WTC11 (cell line): ENCODE data around the gene CACNA1B. TPM values are rescaled to one million over a fixed set of nuclear protein-coding genes. Genes with fewer than 3 reads are reported as not detected.

Source experiments
- ATAC-seq: fragments of 200-7000 bp; cut with Tn5 transposase; 2 replicates; pipeline ENCODE4 v1.10.0; 2021; ENCODE audit warnings: mild to moderate bottlenecking, moderate library complexity
- CTCF ChIA-PET: fragments of 300-600 bp; sonication (Branson Sonifier 250); formaldehyde crosslinking; loops from one replicate; lab custom pipeline; 2021; ENCODE audit warnings: antibody characterized with exemption; lab: Charles Lee
- POLR2A ChIA-PET: fragments of 350-600 bp; sonication (Branson Sonifier 250); formaldehyde crosslinking; loops from one replicate; lab custom pipeline; 2021; ENCODE audit warnings: antibody characterized with exemption; lab: Charles Lee
- DNase-seq: peaks from one replicate; pipeline ENCODE4 v3.0.0; 2021; ENCODE audit warnings: low spot score
- H3K27ac Mint-ChIP-seq: 2 replicates; pipeline ENCODE4 v1.8.0; 2021; ENCODE audit warnings: mixed read lengths
- H3K27me3 Mint-ChIP-seq: 2 replicates; pipeline ENCODE4 v1.8.0; 2021; ENCODE audit warnings: low read depth, mild to moderate bottlenecking, moderate library complexity, mixed read lengths
- H3K36me3 Mint-ChIP-seq: 2 replicates; pipeline ENCODE4 v1.8.0; 2021; ENCODE audit warnings: mixed read lengths
- H3K4me1 Mint-ChIP-seq: 2 replicates; pipeline ENCODE4 v1.8.0; 2022; ENCODE audit warnings: mixed read lengths
- H3K4me3 Mint-ChIP-seq: 2 replicates; pipeline ENCODE4 v1.8.0; 2021; ENCODE audit warnings: mild to moderate bottlenecking, moderate library complexity, mixed read lengths
- H3K9me3 Mint-ChIP-seq: 2 replicates; pipeline ENCODE4 v1.8.0; 2021; ENCODE audit warnings: mixed read lengths
- CREB1 ChIP-seq: sonication (generic); formaldehyde crosslinking; IDR thresholded peaks from 2 replicates; pipeline ENCODE4 v1.8.0; 2023; ENCODE audit warnings: mild to moderate bottlenecking, missing genetic modification reagents
- ELF4 ChIP-seq: sonication (generic); formaldehyde crosslinking; IDR thresholded peaks from 2 replicates; pipeline ENCODE4 v1.8.1; 2022; ENCODE audit warnings: low read depth, mild to moderate bottlenecking, moderate library complexity, missing genetic modification reagents
- ETV6 ChIP-seq: sonication (generic); formaldehyde crosslinking; IDR thresholded peaks from 2 replicates; pipeline ENCODE4 v1.8.1; 2022; ENCODE audit warnings: mild to moderate bottlenecking, missing genetic modification reagents
- FOXP1 ChIP-seq: sonication (generic); formaldehyde crosslinking; IDR thresholded peaks from 2 replicates; pipeline ENCODE4 v1.8.0; 2022; ENCODE audit warnings: missing genetic modification reagents, mild to moderate bottlenecking, moderate library complexity, borderline replicate concordance
- IRF2 ChIP-seq: sonication (generic); formaldehyde crosslinking; IDR thresholded peaks from 2 replicates; pipeline ENCODE4 v1.8.0; 2022; ENCODE audit warnings: low read depth, missing genetic modification reagents, borderline replicate concordance
- JUN ChIP-seq: sonication (generic); formaldehyde crosslinking; IDR thresholded peaks from 2 replicates; pipeline ENCODE4 v1.8.0; 2023; ENCODE audit warnings: mild to moderate bottlenecking, missing genetic modification reagents
- MXD4 ChIP-seq: fragments of 250-450 bp; sonication (Bioruptor Pico); IDR thresholded peaks from 2 replicates; pipeline ENCODE4 v1.8.0; 2021; ENCODE audit warnings: mild to moderate bottlenecking, moderate library complexity, borderline replicate concordance
- NFATC4 ChIP-seq: fragments of 250-450 bp; sonication (Bioruptor Pico); IDR thresholded peaks from 2 replicates; pipeline ENCODE4 v1.9.0; 2021; ENCODE audit warnings: mild to moderate bottlenecking
- OVOL2 ChIP-seq: fragments of 250-450 bp; sonication (Bioruptor Pico); IDR thresholded peaks from 2 replicates; pipeline ENCODE4 v1.9.0; 2021; ENCODE audit warnings: mild to moderate bottlenecking, borderline replicate concordance
- RELA ChIP-seq: sonication (generic); formaldehyde crosslinking; IDR thresholded peaks from 2 replicates; pipeline ENCODE4 v1.8.1; 2022; ENCODE audit warnings: missing genetic modification reagents, mild to moderate bottlenecking, borderline replicate concordance
- SMAD3 ChIP-seq: sonication (generic); formaldehyde crosslinking; IDR thresholded peaks from 2 replicates; pipeline ENCODE4 v1.8.0; 2022; ENCODE audit warnings: missing genetic modification reagents, mild to moderate bottlenecking, borderline replicate concordance
- ZNF219 ChIP-seq: sonication (generic); formaldehyde crosslinking; IDR thresholded peaks from 2 replicates; pipeline ENCODE4 v1.8.0; 2023; ENCODE audit warnings: missing genetic modification reagents, mild to moderate bottlenecking, borderline replicate concordance
- ZNF263 ChIP-seq: sonication (generic); formaldehyde crosslinking; IDR thresholded peaks from 2 replicates; pipeline ENCODE4 v1.8.1; 2022; ENCODE audit warnings: low read depth, mild to moderate bottlenecking, moderate library complexity, missing genetic modification reagents
- total RNA-seq: library from RNA; stranded (reverse); gene quantifications from 3 replicates; pipeline ENCODE4 v1.2.3, GENCODE V29; 2021
- TF ChIP-seq, protein P1 (sequence below): fragments of 250-450 bp; sonication (Bioruptor Pico); IDR thresholded peaks from 2 replicates; pipeline ENCODE4 v1.9.0; 2021; ENCODE audit warnings: moderate library complexity, mild to moderate bottlenecking, inconsistent platforms, borderline replicate concordance
- TF ChIP-seq, protein P2 (sequence below): sonication (generic); formaldehyde crosslinking; IDR thresholded peaks from 2 replicates; pipeline ENCODE4 v1.8.0; 2022; ENCODE audit warnings: missing genetic modification reagents
- TF ChIP-seq, protein P3 (sequence below): sonication (generic); formaldehyde crosslinking; conservative IDR thresholded peaks from 2 replicates; pipeline ENCODE4 v1.8.1; 2023; ENCODE audit warnings: mild to moderate bottlenecking, low read depth, missing genetic modification reagents, moderate library complexity
- TF ChIP-seq, protein P4 (sequence below): sonication (generic); formaldehyde crosslinking; IDR thresholded peaks from 2 replicates; pipeline ENCODE4 v1.8.1; 2022; ENCODE audit warnings: mild to moderate bottlenecking, missing genetic modification reagents, moderate library complexity, borderline replicate concordance
- TF ChIP-seq, protein P5 (sequence below): fragments of 250-450 bp; sonication (Bioruptor Pico); conservative IDR thresholded peaks from 2 replicates; pipeline ENCODE4 v1.9.0; 2021; ENCODE audit warnings: mild to moderate bottlenecking
- TF ChIP-seq, protein P6 (sequence below): fragments of 200-600 bp; IDR thresholded peaks from 2 replicates; pipeline ENCODE4 v1.8.0; 2022; ENCODE audit warnings: antibody characterized with exemption

Gene CACNA1B
- total RNA-seq, 1 experiment from 2014 or later, result 8.4 TPM

DNA sequence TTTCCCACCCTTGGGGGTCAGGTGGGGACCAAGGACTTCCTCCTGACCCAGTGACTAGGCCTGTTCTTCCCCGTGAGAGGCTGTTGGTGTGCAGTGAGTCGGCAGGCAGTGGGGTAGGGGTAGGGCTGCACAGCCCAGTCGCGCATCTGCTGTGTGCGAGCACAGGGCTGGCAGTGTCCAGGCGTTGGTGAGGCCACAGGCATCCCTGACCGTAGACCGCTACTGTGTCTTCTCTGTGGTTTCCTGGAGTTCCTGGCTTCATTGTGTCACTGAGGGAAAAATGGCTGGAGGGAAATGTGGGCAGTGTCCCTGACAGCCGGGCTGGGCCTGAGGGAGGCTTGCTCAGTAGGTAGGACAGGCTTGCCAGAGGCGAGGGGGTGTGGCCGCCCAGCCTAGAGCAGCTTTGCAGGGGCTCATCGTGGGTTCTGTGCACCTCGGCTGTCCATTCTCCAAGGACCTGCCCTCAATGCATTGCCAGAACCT, 95.4 kb downstream of the CACNA1B start:
- DNase-seq (no peak), ATAC-seq (no peak)
- Mint-ChIP-seq H3K27ac (no peak overlapping the region; the same call in 1 of the 2 replicates), H3K9me3 (no peaks in the 10 kb centered on the region), H3K36me3 (peaks cover 5% of the 10 kb centered on the region), H3K4me1 (no peaks in the 10 kb centered on the region), H3K27me3 (no peaks in the 10 kb centered on the region), H3K4me3 (no peak overlapping the region)
- POLR2A ChIA-PET, result no interaction called here
- CTCF ChIA-PET, result no interaction called here
- TF ChIP-seq SMAD3 (CRISPR knock-in tag) (no peak), RELA (CRISPR knock-in tag) (no peak), OVOL2 (CRISPR knock-in tag) (no peak)
- TF ChIP-seq, all 79 proteins: peak for 0

DNA sequence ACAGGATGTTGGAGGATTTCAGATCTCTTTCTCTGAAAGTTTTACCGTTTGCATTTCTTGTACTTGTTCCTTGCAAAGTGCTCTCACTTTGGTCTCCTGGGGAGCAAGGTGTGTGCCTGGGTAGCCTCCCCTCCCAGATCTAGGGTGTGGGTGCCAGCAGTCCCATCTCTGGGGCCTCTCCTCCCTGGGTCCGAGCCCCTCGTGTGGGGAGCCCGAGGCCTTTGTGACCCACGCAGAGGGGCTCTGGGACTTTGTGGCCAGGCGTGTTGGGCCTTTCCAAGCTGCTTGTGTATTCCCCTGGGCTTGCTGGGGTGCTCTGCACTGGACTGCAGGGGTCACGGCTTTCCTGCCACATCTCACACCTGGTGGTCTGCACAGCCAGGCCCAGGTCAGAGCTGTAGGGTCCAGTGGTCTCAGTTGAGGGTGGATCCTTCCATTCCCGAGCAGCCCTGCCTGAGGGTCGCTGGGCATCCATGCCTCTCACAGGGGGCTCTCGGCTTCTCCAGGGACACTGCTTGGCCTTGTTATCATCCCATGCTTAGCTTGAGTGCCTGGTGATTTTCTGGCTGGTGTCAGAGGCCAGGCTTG, 96.3 kb downstream of the CACNA1B start:
- DNase-seq (no peak), ATAC-seq (no peak)
- Mint-ChIP-seq H3K4me1 (no peaks in the 10 kb centered on the region), H3K9me3 (no peaks in the 10 kb centered on the region), H3K4me3 (no peak overlapping the region), H3K36me3 (peaks cover 10% of the 10 kb centered on the region), H3K27me3 (no peaks in the 10 kb centered on the region), H3K27ac (no peak overlapping the region)
- ChIA-PET POLR2A (no interaction called here), CTCF (no interaction called here)
- TF ChIP-seq CREB1 (CRISPR knock-in tag) (no peak), ZNF219 (CRISPR knock-in tag) (no peak), ZNF263 (CRISPR knock-in tag) (no peak), NFATC4 (CRISPR knock-in tag) (no peak), JUN (CRISPR knock-in tag) (no peak), ELF4 (CRISPR knock-in tag) (no peak), ETV6 (CRISPR knock-in tag) (no peak), FOXP1 (no peak), MXD4 (CRISPR knock-in tag) (no peak), IRF2 (CRISPR knock-in tag) (no peak)
- TF ChIP-seq, protein P1, sequence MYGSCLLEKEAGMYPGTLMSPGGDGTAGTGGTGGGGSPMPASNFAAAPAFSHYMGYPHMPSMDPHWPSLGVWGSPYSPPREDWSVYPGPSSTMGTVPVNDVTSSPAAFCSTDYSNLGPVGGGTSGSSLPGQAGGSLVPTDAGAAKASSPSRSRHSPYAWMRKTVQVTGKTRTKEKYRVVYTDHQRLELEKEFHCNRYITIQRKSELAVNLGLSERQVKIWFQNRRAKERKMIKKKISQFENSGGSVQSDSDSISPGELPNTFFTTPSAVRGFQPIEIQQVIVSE (CRISPR knock-in tag), result no peak
- TF ChIP-seq, protein P2, sequence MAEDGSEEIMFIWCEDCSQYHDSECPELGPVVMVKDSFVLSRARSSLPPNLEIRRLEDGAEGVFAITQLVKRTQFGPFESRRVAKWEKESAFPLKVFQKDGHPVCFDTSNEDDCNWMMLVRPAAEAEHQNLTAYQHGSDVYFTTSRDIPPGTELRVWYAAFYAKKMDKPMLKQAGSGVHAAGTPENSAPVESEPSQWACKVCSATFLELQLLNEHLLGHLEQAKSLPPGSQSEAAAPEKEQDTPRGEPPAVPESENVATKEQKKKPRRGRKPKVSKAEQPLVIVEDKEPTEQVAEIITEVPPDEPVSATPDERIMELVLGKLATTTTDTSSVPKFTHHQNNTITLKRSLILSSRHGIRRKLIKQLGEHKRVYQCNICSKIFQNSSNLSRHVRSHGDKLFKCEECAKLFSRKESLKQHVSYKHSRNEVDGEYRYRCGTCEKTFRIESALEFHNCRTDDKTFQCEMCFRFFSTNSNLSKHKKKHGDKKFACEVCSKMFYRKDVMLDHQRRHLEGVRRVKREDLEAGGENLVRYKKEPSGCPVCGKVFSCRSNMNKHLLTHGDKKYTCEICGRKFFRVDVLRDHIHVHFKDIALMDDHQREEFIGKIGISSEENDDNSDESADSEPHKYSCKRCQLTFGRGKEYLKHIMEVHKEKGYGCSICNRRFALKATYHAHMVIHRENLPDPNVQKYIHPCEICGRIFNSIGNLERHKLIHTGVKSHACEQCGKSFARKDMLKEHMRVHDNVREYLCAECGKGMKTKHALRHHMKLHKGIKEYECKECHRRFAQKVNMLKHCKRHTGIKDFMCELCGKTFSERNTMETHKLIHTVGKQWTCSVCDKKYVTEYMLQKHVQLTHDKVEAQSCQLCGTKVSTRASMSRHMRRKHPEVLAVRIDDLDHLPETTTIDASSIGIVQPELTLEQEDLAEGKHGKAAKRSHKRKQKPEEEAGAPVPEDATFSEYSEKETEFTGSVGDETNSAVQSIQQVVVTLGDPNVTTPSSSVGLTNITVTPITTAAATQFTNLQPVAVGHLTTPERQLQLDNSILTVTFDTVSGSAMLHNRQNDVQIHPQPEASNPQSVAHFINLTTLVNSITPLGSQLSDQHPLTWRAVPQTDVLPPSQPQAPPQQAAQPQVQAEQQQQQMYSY (CRISPR knock-in tag), result no peak
- TF ChIP-seq, protein P3, sequence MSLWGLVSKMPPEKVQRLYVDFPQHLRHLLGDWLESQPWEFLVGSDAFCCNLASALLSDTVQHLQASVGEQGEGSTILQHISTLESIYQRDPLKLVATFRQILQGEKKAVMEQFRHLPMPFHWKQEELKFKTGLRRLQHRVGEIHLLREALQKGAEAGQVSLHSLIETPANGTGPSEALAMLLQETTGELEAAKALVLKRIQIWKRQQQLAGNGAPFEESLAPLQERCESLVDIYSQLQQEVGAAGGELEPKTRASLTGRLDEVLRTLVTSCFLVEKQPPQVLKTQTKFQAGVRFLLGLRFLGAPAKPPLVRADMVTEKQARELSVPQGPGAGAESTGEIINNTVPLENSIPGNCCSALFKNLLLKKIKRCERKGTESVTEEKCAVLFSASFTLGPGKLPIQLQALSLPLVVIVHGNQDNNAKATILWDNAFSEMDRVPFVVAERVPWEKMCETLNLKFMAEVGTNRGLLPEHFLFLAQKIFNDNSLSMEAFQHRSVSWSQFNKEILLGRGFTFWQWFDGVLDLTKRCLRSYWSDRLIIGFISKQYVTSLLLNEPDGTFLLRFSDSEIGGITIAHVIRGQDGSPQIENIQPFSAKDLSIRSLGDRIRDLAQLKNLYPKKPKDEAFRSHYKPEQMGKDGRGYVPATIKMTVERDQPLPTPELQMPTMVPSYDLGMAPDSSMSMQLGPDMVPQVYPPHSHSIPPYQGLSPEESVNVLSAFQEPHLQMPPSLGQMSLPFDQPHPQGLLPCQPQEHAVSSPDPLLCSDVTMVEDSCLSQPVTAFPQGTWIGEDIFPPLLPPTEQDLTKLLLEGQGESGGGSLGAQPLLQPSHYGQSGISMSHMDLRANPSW, result no peak
- TF ChIP-seq, protein P4, sequence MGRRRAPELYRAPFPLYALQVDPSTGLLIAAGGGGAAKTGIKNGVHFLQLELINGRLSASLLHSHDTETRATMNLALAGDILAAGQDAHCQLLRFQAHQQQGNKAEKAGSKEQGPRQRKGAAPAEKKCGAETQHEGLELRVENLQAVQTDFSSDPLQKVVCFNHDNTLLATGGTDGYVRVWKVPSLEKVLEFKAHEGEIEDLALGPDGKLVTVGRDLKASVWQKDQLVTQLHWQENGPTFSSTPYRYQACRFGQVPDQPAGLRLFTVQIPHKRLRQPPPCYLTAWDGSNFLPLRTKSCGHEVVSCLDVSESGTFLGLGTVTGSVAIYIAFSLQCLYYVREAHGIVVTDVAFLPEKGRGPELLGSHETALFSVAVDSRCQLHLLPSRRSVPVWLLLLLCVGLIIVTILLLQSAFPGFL (CRISPR knock-in tag), result no peak
- TF ChIP-seq, protein P5, sequence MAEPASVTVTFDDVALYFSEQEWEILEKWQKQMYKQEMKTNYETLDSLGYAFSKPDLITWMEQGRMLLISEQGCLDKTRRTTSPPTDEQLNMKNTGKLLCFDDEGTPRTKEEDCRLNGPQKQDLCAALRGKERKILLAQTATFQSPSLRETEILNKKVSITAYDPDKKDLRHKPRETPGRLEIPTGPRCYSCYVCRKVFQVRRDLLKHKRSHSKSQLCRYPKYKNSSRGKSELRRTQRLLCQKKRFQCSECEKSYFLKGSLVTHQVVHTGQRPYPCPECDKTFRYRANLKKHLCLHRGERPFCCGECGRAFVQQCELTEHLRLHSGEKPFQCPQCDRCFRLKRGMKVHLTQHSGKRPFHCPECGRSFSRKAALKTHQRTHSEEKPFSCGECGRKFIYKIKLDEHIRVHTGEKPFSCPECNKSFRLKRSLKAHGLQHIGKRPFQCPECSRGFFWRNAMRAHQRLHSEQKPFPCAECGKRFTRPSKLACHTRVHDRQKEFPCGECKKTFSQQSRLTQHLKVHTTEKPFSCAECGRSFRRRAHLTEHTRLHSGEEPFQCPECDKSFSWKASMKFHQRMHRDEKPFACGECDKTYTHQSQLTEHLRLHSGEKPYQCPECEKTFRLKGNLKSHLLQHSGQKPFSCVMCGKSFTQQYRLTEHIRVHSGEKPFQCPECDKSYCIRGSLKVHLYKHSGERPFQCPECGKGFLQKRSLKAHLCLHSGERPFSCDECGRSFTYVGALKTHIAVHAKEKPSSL (CRISPR knock-in tag), result no peak
- TF ChIP-seq, protein P6, sequence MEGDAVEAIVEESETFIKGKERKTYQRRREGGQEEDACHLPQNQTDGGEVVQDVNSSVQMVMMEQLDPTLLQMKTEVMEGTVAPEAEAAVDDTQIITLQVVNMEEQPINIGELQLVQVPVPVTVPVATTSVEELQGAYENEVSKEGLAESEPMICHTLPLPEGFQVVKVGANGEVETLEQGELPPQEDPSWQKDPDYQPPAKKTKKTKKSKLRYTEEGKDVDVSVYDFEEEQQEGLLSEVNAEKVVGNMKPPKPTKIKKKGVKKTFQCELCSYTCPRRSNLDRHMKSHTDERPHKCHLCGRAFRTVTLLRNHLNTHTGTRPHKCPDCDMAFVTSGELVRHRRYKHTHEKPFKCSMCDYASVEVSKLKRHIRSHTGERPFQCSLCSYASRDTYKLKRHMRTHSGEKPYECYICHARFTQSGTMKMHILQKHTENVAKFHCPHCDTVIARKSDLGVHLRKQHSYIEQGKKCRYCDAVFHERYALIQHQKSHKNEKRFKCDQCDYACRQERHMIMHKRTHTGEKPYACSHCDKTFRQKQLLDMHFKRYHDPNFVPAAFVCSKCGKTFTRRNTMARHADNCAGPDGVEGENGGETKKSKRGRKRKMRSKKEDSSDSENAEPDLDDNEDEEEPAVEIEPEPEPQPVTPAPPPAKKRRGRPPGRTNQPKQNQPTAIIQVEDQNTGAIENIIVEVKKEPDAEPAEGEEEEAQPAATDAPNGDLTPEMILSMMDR, result no peak
